ENCODE data around the gene ARHGAP23. TPM values are rescaled to one million over a fixed set of nuclear protein-coding genes. Genes with fewer than 3 reads are reported as not detected.
"Not testable (repeated sequence)": the region's sequence is repeated elsewhere in the genome, so short reads cannot be mapped to it uniquely, and the experiment has no call there.

Gene ARHGAP23
- total RNA-seq, 1 experiment from 2014 or later, result 391 TPM

GRCh38 chr17:38484242-38485145 lies 56.2 kb downstream of the ARHGAP23 start:
- DNase-seq (ENCODE audit: low spot score), result peak; percentile 94

GRCh38 chr17:38485146-38485468 lies 56.8 kb downstream of the ARHGAP23 start:
- no peak for DNase-seq (ENCODE audit: low spot score)

GRCh38 chr17:38485681-38486298 lies 57.5 kb downstream of the ARHGAP23 start:
- DNase-seq (ENCODE audit: low spot score), result not testable (repeated sequence)

GRCh38 chr17:38489774-38490173 lies 61.5 kb downstream of the ARHGAP23 start:
- DNase-seq (ENCODE audit: low spot score), result not testable (repeated sequence)

GRCh38 chr17:38491346-38492066 lies 63.2 kb downstream of the ARHGAP23 start:
- not testable (repeated sequence) for DNase-seq (ENCODE audit: low spot score)

- peak; percentile 100 for DNase-seq (ENCODE audit: low spot score)
Observed at GRCh38 chr17:38492067-38493040, 64.1 kb downstream of the ARHGAP23 start.

GRCh38 chr17:38494152-38494551 lies 65.9 kb downstream of the ARHGAP23 start:
- not testable (repeated sequence) for DNase-seq (ENCODE audit: low spot score)

- not testable (repeated sequence) for DNase-seq (ENCODE audit: low spot score)
Observed at GRCh38 chr17:38497656-38498055, 69.4 kb downstream of the ARHGAP23 start.

- no peak for DNase-seq (ENCODE audit: low spot score)
Observed at GRCh38 chr17:38498353-38498752, 70.1 kb downstream of the ARHGAP23 start.

GRCh38 chr17:38499230-38499629 lies 71.0 kb downstream of the ARHGAP23 start:
- not testable (repeated sequence) for DNase-seq (ENCODE audit: low spot score)

GRCh38 chr17:38501718-38502117 lies 73.5 kb downstream of the ARHGAP23 start:
- not testable (repeated sequence) for DNase-seq (ENCODE audit: low spot score)

GRCh38 chr17:38503286-38503913 lies 75.1 kb downstream of the ARHGAP23 start:
- not testable (repeated sequence) for DNase-seq (ENCODE audit: low spot score)

GRCh38 chr17:38504216-38504615 lies 76.0 kb downstream of the ARHGAP23 start:
- DNase-seq (ENCODE audit: low spot score), result no peak

GRCh38 chr17:38507436-38507835 lies 79.2 kb downstream of the ARHGAP23 start:
- DNase-seq (ENCODE audit: low spot score), result no peak

- DNase-seq (ENCODE audit: low spot score), result peak; percentile 58
Observed at GRCh38 chr17:38507921-38508569, 79.8 kb downstream of the ARHGAP23 start.

GRCh38 chr17:38508570-38508950 lies 80.3 kb downstream of the ARHGAP23 start:
- peak; percentile 73 for DNase-seq (ENCODE audit: low spot score)

- DNase-seq (ENCODE audit: low spot score), result peak; percentile 99
Observed at GRCh38 chr17:38508954-38509771, 80.9 kb downstream of the ARHGAP23 start.

GRCh38 chr17:38509772-38510420 lies 81.6 kb downstream of the ARHGAP23 start:
- no peak for DNase-seq (ENCODE audit: low spot score)

Data from HT-29 (cell line).